Measurements from ENCODE around the gene TESK2. TPM values are rescaled to one million over a fixed set of nuclear protein-coding genes. Genes with fewer than 3 reads are reported as not detected.

TESK2 gene
- total and polyA plus RNA-seq, 2 of the 8 experiments (the other 6 are each of a cell fraction or from before 2014, with no cell fraction given): 10.8 to 12.6 TPM

DNA sequence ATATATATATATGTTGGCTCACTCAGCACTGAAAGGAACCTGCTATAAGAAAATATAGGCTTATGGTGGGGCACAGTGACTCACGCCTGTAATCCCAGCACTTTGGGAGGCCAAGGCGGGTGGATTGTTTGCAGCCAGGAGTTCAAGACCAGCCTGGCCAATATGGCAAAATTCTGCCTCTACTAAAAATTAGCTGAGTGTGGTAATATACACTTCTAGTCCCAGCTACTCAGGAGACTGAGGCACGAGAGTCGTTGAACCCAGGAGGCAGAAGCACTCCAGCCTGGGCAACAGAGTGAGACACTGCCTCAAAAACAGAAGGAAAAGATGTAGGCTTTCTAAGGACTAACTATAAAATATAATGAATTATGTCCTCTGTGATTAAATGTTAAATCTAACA lies 136.1 kb downstream of the TESK2 start (continued):
- TF ChIP-seq PHF8 (conservative IDR thresholded peaks at IDR 0.05; ENCODE audit: low read depth, low read length) (no peak), CTBP2 (IDR thresholded peaks at IDR 0.05; ENCODE audit: borderline replicate concordance, insufficient read depth, insufficient read length, low read length) (no peak)
